ENCODE data around the gene TPRX1. TPM values are rescaled to one million over a fixed set of nuclear protein-coding genes. Genes with fewer than 3 reads are reported as not detected.

TPRX1 gene
- total and polyA plus RNA-seq, 9 of the 15 experiments (the other 6 are each of a cell fraction or from before 2014, with no cell fraction given) = not detected

- peak; percentile 80 to 94 (median 89) for TF ChIP-seq CTCF (IDR thresholded peaks at IDR 0.05 in 2 of 3, conservative IDR thresholded peaks at IDR 0.05 in 1 of 3; ENCODE audit: insufficient read depth in 2 of 3, low read depth in 1 of 3, low read length in 3 of 3)
- no peak for TF ChIP-seq GTF2F1 (IDR thresholded peaks at IDR 0.05; ENCODE audit: low read depth, low read length)
- peak; percentile 59; the same call in 1 of the 2 replicates for TF ChIP-seq ZBTB7A (IDR thresholded peaks at IDR 0.05; ENCODE audit: borderline replicate concordance, control insufficient read depth, low read depth, low read length)
- no peak for TF ChIP-seq NONO (IDR thresholded peaks at IDR 0.05; ENCODE audit: low read depth in 2 of 2, low read length in 1 of 2)
- TF ChIP-seq KDM1A (IDR thresholded peaks at IDR 0.05) = 0 out of 4 replicates have a peak, but pooled peaks of 1 of the 2 experiments have one; percentile 10
- TF ChIP-seq RAD21 (CRISPR knock-in tag; conservative IDR thresholded peaks at IDR 0.05 in 1 of 2, IDR thresholded peaks at IDR 0.05 in 1 of 2) = 0 out of 4 replicates have a peak, but pooled peaks of 1 of the 2 experiments have one; percentile 35
- no peak for TF ChIP-seq FOXM1 (IDR thresholded peaks at IDR 0.05; ENCODE audit: low read depth)
- TF ChIP-seq FOXM1 (CRISPR knock-in tag; IDR thresholded peaks at IDR 0.05; ENCODE audit: low read depth) = no peak
- no peak for TF ChIP-seq ZNF318 (IDR thresholded peaks at IDR 0.05; ENCODE audit: borderline replicate concordance in 1 of 2, low read depth in 1 of 2)
- TF ChIP-seq ZNF398 (CRISPR knock-in tag; IDR thresholded peaks at IDR 0.05) = no peak
- no peak for TF ChIP-seq ZEB2 (IDR thresholded peaks at IDR 0.05)
- TF ChIP-seq HNRNPK (IDR thresholded peaks at IDR 0.05; ENCODE audit: low read depth, low read length, poor library complexity, severe bottlenecking) = no peak
- no peak for TF ChIP-seq IRF2 (CRISPR knock-in tag; IDR thresholded peaks at IDR 0.05)
Observed at GRCh38 chr19:47790398-47790814, 13.9 kb downstream of the TPRX1 start (continued).
